Neural cell (in vitro differentiated cells): ENCODE data around the gene JPH2. TPM values are rescaled to one million over a fixed set of nuclear protein-coding genes. Genes with fewer than 3 reads are reported as not detected.
A peak's percentile ranks its signal among the peaks of the same experiment; 100 is the strongest.

Experiments
- H2AFZ ChIP-seq: fragments of 200-600, 300-800 bp; sonication (generic), shearing (Covaris generic); 2 replicates; pipeline ENCODE4 v1.6.0; 2014; ENCODE audit warnings: low read depth, mild to moderate bottlenecking, antibody characterized with exemption, low read length, moderate library complexity
- H3F3A ChIP-seq: fragments of 200-600 bp; shearing (Covaris generic); 2 replicates; pipeline ENCODE4 v1.6.1; 2016; ENCODE audit warnings: mild to moderate bottlenecking, moderate library complexity, mixed read lengths, antibody characterized with exemption, low read length; ENCODE audit not compliant: insufficient read depth, poor library complexity, severe bottlenecking
- H3K27ac ChIP-seq: fragments of 200-600, 300-800 bp; sonication (generic), shearing (Covaris generic); 2 replicates; pipeline ENCODE4 v1.5.1; 2014; ENCODE audit warnings: mild to moderate bottlenecking, low read length, moderate library complexity
- H3K27me3 ChIP-seq: fragments of 300-800, 200-600 bp; sonication (generic), shearing (Covaris generic); 2 replicates; pipeline ENCODE4 v1.6.0; 2014; ENCODE audit warnings: mild to moderate bottlenecking, low read depth, low read length, moderate library complexity; ENCODE audit not compliant: insufficient read depth
- H3K36me3 ChIP-seq: fragments of 300-800, 200-600 bp; sonication (generic), shearing (Covaris generic); 2 replicates; pipeline ENCODE4 v1.5.1; 2014; ENCODE audit warnings: mild to moderate bottlenecking, antibody characterized with exemption, low read length, moderate library complexity; ENCODE audit not compliant: insufficient read depth
- H3K4me2 ChIP-seq: fragments of 300-800, 200-600 bp; sonication (generic), shearing (Covaris generic); 2 replicates; pipeline ENCODE4 v1.6.0; 2014; ENCODE audit warnings: mild to moderate bottlenecking, low read length
- H3K4me3 ChIP-seq: fragments of 300-800, 200-600 bp; sonication (generic), shearing (Covaris generic); 2 replicates; pipeline ENCODE4 v1.5.1; 2014; ENCODE audit warnings: mild to moderate bottlenecking, low read length, moderate library complexity
- H3K79me2 ChIP-seq: fragments of 200-600 bp; shearing (Covaris generic); replicated peaks from 2 replicates; pipeline ENCODE4 v1.6.0; 2014; ENCODE audit warnings: mild to moderate bottlenecking, low read length, moderate library complexity; ENCODE audit not compliant: insufficient read depth
- H3K9ac ChIP-seq: fragments of 300-800, 200-600 bp; sonication (generic), shearing (Covaris generic); 2 replicates; pipeline ENCODE4 v1.6.1; 2016; ENCODE audit warnings: mild to moderate bottlenecking, low read length, mixed read lengths
- H3K9me2 ChIP-seq: fragments of 200-600 bp; shearing (Covaris generic); 2 replicates; pipeline ENCODE4 v1.6.1; 2016; ENCODE audit warnings: mild to moderate bottlenecking, low read length, mixed read lengths; ENCODE audit not compliant: insufficient read depth
- H3K9me3 ChIP-seq: fragments of 200-600, 300-800 bp; sonication (generic), shearing (Covaris generic); 2 replicates; pipeline ENCODE4 v1.6.1; 2016; ENCODE audit warnings: mild to moderate bottlenecking, mixed run types, low read length, moderate library complexity, mixed read lengths
- H4K20me1 ChIP-seq: fragments of 200-600 bp; shearing (Covaris generic); 2 replicates; pipeline ENCODE4 v1.6.1; 2016; ENCODE audit warnings: mild to moderate bottlenecking, mixed run types; ENCODE audit not compliant: insufficient read depth
- CTCF ChIP-seq: fragments of 450-650 bp; IDR thresholded peaks from 2 replicates; pipeline ENCODE4 v1.5.1; 2014; ENCODE audit warnings: antibody characterized with exemption, mild to moderate bottlenecking, moderate library complexity; ENCODE audit not compliant: poor library complexity, severe bottlenecking
- EP300 ChIP-seq: fragments of 450-650 bp; conservative IDR thresholded peaks from 2 replicates; pipeline ENCODE4 v1.6.1; 2014; ENCODE audit warnings: antibody characterized with exemption, mild to moderate bottlenecking, moderate library complexity; ENCODE audit not compliant: poor library complexity, severe bottlenecking
- EZH2 ChIP-seq: fragments of 200-600, 300-800 bp; shearing (Covaris generic), sonication (generic); IDR thresholded peaks from 2 replicates; pipeline ENCODE4 v1.6.1; 2014; ENCODE audit warnings: antibody characterized with exemption, low read length, borderline replicate concordance, mild to moderate bottlenecking; ENCODE audit not compliant: insufficient read depth, poor library complexity, severe bottlenecking
- MXI1 ChIP-seq: fragments of 450-650 bp; conservative IDR thresholded peaks from 2 replicates; pipeline ENCODE4 v1.6.1; 2014; ENCODE audit warnings: antibody characterized with exemption, mild to moderate bottlenecking; ENCODE audit not compliant: poor library complexity, severe bottlenecking
- POLR2AphosphoS5 ChIP-seq: IDR thresholded peaks from 2 replicates; pipeline ENCODE4 v1.6.1; 2012
- RAD21 ChIP-seq: fragments of 450-650 bp; conservative IDR thresholded peaks from 2 replicates; pipeline ENCODE4 v1.6.1; 2014; ENCODE audit warnings: antibody characterized with exemption, mild to moderate bottlenecking, moderate library complexity
- SMC3 ChIP-seq: fragments of 450-650 bp; conservative IDR thresholded peaks from 2 replicates; pipeline ENCODE4 v1.6.1; 2014; ENCODE audit warnings: antibody characterized with exemption, mild to moderate bottlenecking, moderate library complexity; ENCODE audit not compliant: poor library complexity
- TAF1 ChIP-seq: IDR thresholded peaks from 2 replicates; pipeline ENCODE4 v1.6.1; 2012; ENCODE audit warnings: low read depth
- polyA plus RNA-seq: library from polyadenylated mRNA; depleted of rRNA; stranded (reverse); fragments of >200 nt; gene quantifications from 2 replicates; pipeline ENCODE4 v1.2.3, GENCODE V29; 2014
- TF ChIP-seq, protein P1 (sequence below): IDR thresholded peaks from 2 replicates; pipeline ENCODE4 v1.6.1; 2012; ENCODE audit warnings: borderline replicate concordance

Gene JPH2
- polyA plus RNA-seq, 1 donor from 2014 or later = not detected

GRCh38 chr20:44196271-44196670 is 9.3 kb upstream of the JPH2 start:
- H3K27ac ChIP-seq = no peak overlapping the region
- H3F3A ChIP-seq = no peaks in the 10 kb centered on the region

GRCh38 chr20:44195605-44196004 is 8.6 kb upstream of the JPH2 start:
- Histone ChIP-seq H3K4me3 (no peak overlapping the region), H3K27ac (no peak overlapping the region), H4K20me1 (no peaks in the 10 kb centered on the region), H3K4me2 (no peak overlapping the region), H3K36me3 (no peaks in the 10 kb centered on the region), H3K9me2 (no peaks in the 10 kb centered on the region), H3K9ac (no peak overlapping the region), H3K9me3 (no peaks in the 10 kb centered on the region), H3F3A (no peaks in the 10 kb centered on the region), H3K27me3 (no peaks in the 10 kb centered on the region), H3K79me2 (no peaks in the 10 kb centered on the region), H2AFZ (no peak overlapping the region)
- TF ChIP-seq SMC3 (no peak), POLR2AphosphoS5 (no peak), EZH2 (no peak), CTCF (no peak), TAF1 (no peak), MXI1 (no peak), RAD21 (no peak), EP300 (no peak)
- TF ChIP-seq, protein P1, sequence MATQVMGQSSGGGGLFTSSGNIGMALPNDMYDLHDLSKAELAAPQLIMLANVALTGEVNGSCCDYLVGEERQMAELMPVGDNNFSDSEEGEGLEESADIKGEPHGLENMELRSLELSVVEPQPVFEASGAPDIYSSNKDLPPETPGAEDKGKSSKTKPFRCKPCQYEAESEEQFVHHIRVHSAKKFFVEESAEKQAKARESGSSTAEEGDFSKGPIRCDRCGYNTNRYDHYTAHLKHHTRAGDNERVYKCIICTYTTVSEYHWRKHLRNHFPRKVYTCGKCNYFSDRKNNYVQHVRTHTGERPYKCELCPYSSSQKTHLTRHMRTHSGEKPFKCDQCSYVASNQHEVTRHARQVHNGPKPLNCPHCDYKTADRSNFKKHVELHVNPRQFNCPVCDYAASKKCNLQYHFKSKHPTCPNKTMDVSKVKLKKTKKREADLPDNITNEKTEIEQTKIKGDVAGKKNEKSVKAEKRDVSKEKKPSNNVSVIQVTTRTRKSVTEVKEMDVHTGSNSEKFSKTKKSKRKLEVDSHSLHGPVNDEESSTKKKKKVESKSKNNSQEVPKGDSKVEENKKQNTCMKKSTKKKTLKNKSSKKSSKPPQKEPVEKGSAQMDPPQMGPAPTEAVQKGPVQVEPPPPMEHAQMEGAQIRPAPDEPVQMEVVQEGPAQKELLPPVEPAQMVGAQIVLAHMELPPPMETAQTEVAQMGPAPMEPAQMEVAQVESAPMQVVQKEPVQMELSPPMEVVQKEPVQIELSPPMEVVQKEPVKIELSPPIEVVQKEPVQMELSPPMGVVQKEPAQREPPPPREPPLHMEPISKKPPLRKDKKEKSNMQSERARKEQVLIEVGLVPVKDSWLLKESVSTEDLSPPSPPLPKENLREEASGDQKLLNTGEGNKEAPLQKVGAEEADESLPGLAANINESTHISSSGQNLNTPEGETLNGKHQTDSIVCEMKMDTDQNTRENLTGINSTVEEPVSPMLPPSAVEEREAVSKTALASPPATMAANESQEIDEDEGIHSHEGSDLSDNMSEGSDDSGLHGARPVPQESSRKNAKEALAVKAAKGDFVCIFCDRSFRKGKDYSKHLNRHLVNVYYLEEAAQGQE = no peak

More at GRCh38 chr20:44196271-44196670, 9.3 kb upstream of the JPH2 start:
- Histone ChIP-seq H3K9me2 (no peaks in the 10 kb centered on the region), H3K9ac (no peak overlapping the region), H2AFZ (no peak overlapping the region), H4K20me1 (no peaks in the 10 kb centered on the region), H3K4me2 (no peak overlapping the region), H3K9me3 (no peaks in the 10 kb centered on the region), H3K27me3 (no peaks in the 10 kb centered on the region), H3K4me3 (no peak overlapping the region), H3K79me2 (no peaks in the 10 kb centered on the region), H3K36me3 (peaks cover 4% of the 10 kb centered on the region)
- TF ChIP-seq EZH2 = no peak
- TF ChIP-seq CTCF = peak; percentile 22
